ENCODE data around the gene HOXC12.

HOXC12 gene

DNA sequence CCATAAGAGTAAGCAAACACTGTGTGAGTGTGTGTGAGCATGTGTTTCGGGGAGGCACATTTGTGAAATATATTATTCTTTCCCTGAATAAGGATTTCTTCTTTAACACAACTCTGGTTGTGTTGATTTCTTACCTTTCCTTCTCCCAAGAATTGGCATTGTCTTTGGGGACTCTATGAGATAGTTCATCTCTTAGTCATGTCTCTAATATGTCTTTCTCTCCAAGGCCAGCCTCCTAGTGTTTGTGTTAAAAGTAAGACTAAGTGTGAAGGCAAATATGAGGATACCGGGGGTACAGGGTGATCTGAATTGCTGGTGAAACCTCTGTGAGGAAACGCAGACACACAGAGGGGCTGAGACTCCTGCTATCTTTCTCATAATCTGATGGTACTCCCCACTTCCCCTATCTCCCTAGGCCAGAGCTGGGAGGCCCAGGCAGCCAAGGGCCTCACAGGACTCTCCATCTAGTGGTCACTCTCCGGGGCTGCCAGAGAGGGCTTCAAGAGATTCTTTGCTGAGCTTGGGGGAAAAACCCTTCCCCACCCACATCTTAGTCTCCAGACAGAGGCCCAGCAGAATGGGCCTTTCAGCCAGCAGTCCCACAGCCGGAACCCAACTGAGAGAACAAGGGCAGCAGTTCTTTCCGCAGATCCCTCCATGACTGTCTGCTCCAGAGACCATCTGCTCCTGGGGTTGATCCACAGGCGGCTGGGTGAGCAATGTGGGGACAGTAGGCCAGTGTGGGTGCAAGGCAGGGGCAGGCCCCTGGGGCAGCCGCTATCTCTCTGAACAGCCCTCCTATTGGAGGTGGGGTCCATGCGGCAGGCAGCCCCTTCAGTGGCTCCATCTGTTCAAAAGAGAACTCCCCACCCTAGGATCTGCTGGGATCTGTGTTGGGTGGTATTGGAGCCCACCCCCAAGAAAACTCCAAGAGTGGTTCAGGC, 5.8 kb upstream of the HOXC12 start:
- no peak overlapping the region for H3K4me3 ChIP-seq (ENCODE audit: low read length)
- TF ChIP-seq ZNF274 (IDR thresholded peaks at IDR 0.05; ENCODE audit: low read depth, low read length), result no peak

DNA sequence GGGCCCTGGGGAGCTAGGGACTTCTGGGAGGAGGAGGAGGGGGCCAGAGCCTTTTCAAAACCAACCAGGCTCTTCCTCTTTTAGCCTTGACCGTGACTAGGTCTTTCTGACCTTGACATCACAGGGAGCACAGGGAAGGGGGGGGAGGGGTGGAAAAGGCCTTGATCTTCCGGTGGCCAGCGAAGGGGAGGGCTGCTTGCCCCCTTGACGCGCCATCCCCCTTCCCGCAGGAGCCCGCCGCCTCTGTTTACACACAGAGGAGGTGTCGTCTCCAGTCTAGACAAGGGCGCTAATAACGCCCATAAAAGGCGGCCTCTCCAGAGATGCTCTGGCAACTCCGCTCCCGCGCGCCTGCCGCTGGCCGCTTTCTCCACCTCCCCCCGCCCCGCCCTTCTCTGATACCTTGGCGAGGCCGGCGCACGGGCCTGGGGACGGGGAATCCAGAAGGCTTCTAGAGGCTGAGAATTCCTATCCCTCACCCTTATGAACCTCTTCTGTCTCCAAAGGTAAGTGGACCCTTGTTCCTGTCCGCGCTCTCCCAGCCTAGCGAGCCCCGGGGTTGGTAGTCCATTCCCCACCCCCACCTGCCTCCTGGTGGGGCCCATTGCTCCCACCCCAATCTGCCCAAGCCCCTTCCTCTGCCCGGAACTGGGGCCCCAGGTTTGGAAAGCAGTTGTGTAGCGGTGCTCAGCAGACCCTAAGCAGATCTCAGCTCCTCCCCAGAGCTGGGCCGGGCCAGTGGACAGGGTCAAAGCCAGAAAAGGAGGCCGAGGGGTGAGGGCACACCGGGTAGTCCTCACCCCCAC, 4.9 kb upstream of the HOXC12 start:
- no peak for TF ChIP-seq ZNF274 (IDR thresholded peaks at IDR 0.05; ENCODE audit: low read depth, low read length)
- no peak overlapping the region for H3K4me3 ChIP-seq (ENCODE audit: low read length)

DNA sequence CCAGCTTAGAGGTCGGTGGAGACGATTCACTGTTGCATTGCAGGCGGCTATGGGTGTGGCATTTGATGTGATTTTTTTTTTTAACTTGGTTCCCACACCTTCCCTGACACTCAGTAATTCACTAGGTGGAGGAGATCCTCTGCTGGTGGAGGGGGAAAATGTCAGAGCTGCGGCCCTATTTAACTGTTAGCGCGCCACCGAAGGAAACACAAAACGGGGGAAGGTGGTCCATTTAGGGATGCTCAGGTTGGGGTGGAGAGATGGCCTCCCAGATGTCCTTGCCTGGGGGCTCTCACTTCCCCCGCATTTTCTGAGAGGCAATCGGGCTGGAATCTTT, 4.3 kb upstream of the HOXC12 start:
- H3K4me3 ChIP-seq (ENCODE audit: low read length), result no peak overlapping the region
- TF ChIP-seq ZNF274 (IDR thresholded peaks at IDR 0.05; ENCODE audit: low read depth, low read length), result no peak

DNA sequence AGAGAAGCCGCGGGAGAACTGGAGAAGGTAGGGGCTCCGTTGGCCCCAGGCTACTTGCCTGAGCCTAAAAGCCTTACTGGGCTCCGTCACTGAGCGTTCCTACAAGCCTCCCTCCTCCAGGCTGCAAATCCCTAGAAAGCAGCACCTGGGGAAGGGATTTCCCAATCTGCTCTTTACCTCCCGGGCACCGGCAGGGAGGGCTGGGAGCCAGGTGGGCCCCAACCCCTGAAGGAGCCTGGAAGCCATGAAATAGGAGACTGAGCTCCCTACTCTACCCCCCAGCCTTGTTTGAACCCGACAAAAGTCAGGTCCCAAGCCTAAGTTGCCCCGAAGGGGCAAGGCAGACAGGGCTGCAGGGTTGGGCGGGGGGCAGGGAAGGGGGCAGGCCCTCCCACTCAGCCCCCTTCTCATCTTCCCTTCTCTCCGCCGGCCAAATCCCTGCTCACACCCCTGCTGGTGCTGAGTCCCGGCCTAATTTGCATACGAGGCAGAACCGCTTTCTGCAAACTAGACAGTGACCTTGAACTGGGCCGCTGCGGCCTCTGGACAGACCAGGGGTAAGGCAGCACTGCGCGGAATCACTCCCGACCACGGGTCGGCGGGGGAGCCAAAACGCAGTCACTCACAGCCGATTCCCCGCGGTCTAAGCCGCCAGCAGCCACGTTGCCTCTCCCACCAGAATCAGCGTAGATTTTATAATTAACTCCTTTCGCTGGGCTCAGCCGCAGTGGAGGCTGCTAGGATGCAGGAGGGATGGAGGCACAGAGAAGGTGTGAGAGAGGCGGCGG, 3.7 kb upstream of the HOXC12 start:
- no peak for TF ChIP-seq ZNF274 (IDR thresholded peaks at IDR 0.05; ENCODE audit: low read depth, low read length)
- no peak overlapping the region for H3K4me3 ChIP-seq (ENCODE audit: low read length)

DNA sequence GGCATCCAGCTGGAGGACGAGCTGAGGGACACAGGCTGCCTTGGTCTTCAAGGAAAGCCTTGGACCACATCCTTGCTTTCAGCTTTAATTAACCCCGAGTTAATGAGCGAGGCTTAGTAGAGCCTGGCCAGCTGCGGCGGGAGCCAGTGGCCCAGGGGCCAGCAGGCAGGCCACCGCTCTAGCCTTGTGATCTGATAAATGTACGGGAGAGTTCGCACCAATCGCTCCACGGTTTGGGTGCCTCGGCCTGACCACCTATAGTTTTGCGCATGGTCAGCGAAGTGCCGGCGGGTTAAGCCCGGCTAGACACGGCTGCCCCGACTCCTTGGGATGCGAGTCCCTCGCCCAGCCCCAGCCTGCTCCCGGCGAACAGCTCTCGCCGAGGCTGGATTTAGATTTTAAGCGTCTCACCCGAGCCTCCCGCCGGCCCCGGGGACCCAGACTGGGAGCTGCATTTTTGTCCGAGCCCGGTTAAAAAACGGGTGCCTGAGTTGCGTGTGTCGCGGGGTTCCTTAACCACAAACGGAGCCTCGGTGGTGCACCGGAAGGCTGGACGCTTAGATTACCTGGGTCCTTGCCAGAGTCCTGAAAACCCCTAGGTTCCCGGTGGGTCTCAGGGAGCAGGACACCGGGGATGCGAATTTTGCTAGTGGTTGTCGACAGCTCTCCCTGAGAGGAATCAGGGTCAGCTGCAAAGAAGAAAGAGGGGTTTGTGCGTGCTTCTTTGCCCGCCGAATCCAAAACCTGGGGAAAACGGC, 2.9 kb upstream of the HOXC12 start:
- H3K4me3 ChIP-seq (ENCODE audit: low read length), result no peak overlapping the region
- TF ChIP-seq ZNF274 (IDR thresholded peaks at IDR 0.05; ENCODE audit: low read depth, low read length), result no peak

DNA sequence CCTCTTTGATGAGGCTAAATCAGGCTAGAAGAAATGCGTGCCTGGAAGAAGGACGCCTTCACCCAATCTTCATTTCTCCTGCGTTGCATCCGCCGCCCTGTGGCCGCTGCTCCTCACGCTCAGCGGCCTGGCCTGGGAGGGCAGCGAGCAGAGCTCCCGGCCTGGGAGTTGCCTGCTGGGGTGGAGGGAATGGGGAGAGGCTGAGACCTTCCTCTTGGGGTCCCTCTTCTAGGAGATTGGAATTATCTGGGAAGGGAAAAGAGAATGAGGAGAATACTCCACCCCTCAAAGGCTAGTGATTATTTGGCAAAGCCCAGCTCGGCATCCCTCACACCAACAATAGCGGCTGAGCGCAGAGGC, 2.4 kb upstream of the HOXC12 start:
- no peak for TF ChIP-seq ZNF274 (IDR thresholded peaks at IDR 0.05; ENCODE audit: low read depth, low read length)
- no peak overlapping the region for H3K4me3 ChIP-seq (ENCODE audit: low read length)

DNA sequence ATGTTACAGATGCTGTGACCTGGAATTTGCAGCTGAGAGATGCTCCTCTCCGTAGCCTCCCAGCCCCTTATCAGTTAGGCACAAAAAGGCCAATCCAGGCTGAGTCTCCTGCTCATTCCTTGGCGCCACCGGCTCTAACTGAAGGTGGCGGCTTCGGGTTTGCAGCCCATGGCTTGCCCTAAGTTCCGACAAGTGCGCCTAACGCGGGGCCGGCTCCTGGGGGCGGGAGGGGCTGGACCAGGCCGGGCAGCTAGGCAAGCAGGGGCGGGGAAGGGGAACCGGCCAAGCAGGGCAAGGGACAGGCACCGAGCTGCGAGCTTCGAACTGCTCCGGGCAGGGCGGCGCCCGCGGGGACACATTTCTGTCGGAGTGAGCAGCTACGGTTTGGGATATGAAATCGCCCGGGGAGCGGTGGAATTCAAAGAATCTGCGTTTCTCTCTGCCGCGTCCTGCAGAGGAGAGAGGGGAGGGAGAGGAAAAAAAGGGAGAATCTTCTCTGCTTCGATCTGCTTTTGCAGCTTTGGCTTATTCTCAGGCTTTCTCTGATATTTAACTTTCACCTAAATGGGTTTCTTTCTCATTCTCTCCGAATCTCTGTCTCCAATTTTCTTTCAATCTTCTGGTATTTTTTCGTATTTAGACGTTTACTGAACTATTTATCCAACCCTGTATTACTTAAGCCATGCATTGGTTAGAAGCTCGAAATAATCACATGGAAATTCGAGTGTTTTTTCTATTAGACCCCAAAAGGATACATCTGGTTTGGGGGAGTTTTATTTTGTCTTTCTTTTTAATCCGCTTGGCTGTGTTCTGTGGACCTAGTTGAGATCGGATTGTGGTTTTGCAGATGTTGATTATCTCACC, 1.6 kb upstream of the HOXC12 start:
- no peak overlapping the region for H3K4me3 ChIP-seq (ENCODE audit: low read length)
- no peak for TF ChIP-seq ZNF274 (IDR thresholded peaks at IDR 0.05; ENCODE audit: low read depth, low read length)

DNA sequence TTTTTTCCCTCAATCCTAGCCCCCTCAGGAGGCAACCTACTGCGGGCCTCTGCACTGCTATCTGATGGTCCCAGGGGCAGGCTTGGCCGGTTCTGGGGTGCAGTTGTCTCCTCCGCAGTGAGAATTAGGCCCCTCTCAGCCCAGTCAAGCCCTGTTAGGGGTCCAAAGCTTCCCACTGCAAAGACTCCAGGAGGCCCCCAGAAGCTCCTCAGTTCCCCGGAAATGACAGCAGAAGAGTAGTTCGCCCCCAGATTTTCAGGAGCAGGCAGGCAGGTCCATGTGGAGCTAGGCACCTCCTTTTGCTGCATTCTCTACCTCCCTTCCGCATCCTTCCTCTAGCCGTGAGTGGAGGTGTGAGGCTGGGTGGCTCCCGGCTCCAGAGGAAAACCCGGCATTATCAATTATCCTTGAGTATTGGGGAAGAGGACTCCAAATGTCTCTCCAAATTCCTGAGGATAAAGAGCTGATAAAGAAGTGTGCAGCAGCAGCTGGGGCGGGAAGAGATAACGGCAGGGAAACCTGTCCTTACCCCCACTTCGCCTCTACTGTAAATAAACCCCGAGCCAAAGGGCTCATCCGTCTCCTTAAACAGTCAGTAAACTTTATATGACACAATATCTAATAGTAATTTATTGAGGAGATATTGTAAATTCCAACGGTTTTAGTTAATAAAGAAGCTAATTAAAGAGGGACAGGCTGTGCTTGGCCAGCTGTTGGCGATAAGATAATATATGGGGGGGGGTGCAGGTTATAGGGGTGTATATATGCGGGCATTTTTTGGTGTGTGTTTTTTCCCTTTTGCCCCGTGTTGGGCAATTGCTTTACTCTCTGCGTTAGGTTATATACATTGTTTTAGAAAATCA, 641 bp upstream of the HOXC12 start:
- no peak overlapping the region for H3K4me3 ChIP-seq (ENCODE audit: low read length)
- TF ChIP-seq ZNF274 (IDR thresholded peaks at IDR 0.05; ENCODE audit: low read depth, low read length), result no peak

DNA sequence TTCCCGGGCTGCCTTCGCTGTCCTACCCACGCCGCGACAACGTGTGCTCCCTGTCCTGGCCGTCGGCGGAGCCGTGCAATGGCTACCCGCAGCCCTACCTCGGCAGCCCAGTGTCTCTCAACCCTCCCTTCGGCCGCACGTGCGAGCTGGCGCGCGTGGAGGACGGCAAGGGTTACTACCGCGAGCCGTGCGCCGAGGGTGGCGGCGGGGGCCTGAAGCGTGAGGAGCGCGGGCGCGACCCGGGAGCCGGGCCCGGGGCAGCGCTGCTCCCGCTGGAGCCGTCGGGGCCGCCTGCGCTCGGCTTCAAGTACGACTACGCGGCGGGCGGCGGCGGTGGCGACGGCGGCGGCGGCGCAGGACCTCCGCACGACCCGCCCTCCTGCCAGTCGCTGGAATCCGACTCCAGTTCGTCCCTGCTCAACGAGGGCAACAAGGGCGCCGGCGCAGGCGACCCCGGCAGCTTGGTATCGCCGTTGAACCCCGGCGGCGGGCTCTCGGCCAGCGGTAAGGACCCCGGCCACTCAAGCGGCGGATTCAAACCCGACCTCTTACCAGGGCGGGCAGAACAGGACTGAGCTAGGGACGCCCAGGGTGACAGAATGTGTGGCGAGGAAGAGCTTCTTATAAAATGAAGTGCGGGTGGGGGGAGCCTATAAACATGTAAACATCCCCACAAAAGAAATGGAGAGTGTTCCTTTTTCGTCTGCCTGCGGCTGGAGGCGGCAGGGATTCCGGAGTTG, 503 bp downstream of the HOXC12 start:
- no peak overlapping the region for H3K4me3 ChIP-seq (ENCODE audit: low read length)
- no peak for TF ChIP-seq ZNF274 (IDR thresholded peaks at IDR 0.05; ENCODE audit: low read depth, low read length)

DNA sequence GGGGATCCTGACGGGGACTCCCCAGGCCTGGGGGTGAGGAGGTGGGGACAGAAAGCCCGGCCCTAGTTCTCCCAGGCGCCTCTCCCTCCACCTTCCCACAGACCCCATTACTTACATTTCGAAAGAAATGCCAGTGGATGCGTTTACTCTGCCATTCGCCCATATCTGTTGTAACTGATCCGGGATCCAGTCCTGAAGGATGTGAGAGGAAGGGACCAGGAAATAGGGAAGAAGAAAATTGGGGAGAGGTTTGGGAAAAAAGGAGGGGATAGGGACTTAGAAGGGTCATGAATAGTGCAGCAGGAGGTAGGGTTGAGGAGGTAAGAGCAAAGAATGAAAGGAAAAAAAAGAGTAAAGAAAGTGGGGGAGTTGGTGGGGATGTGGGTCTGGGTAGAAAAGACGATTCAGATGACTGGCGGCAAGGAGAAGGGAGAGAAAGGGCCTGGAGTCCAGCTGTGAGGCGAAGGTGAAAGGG, 1.1 kb downstream of the HOXC12 start:
- no peak for TF ChIP-seq ZNF274 (IDR thresholded peaks at IDR 0.05; ENCODE audit: low read depth, low read length)

DNA sequence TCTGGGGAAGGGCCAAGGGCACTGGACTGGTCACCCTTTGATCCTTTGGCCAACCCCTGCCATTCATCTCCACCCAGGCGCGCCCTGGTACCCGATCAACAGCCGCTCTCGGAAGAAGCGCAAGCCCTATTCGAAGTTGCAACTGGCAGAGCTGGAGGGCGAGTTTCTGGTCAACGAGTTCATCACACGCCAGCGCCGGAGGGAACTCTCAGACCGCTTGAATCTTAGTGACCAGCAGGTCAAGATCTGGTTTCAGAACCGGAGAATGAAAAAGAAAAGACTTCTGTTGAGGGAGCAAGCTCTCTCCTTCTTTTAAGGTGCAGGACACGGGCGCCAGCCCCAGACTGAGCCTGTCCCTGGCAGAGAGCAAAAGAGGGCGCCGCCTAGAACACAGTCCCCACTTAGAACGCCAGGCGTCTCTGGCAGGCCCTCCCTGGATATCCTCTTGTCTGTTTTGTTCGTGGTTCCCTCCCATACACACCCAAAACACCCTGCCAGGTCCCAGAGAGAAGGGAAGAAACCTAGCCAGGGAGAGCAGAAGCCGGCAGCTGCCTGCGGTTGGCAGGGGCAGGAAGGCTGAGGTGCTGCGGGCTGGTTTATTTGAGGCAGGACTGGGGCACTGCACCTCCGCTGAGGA, 1.7 kb downstream of the HOXC12 start:
- no peak overlapping the region for H3K4me3 ChIP-seq (ENCODE audit: low read length)
- no peak for TF ChIP-seq ZNF274 (IDR thresholded peaks at IDR 0.05; ENCODE audit: low read depth, low read length)

More for the DNA sequence above, 1.1 kb downstream of the HOXC12 start:
- no peak overlapping the region for H3K4me3 ChIP-seq (ENCODE audit: low read length)
